Epithelial cell of proximal tubule (primary cell): ENCODE measurements around the gene CDKL1. TPM values are rescaled to one million over a fixed set of nuclear protein-coding genes. Genes with fewer than 3 reads are reported as not detected.
A peak's percentile ranks its signal among the peaks of the same experiment; 100 is the strongest.

Experiments
- DNase-seq: peaks from one replicate; pipeline ENCODE4 v3.0.0-alpha.2; 2011; ENCODE audit warnings: low read depth
- H3K4me3 ChIP-seq: 2 replicates; pipeline ENCODE4 v1.5.1; 2011; ENCODE audit warnings: low read depth, mild to moderate bottlenecking, low read length
- CTCF ChIP-seq: conservative IDR thresholded peaks from 2 replicates; pipeline ENCODE4 v1.5.1; 2012; ENCODE audit warnings: low read depth, mild to moderate bottlenecking, low read length
- total RNA-seq: library from RNA; depleted of rRNA; stranded (reverse); fragments of >200 nt; gene quantifications from 2 replicates; pipeline ENCODE4 v1.2.3, GENCODE V29; 2015

CDKL1 gene
- total RNA-seq, 1 donor from 2014 or later = 47.4 TPM

GRCh38 chr14:50417853-50418252, 21.2 kb upstream of the CDKL1 start:
- H3K4me3 ChIP-seq = no peak overlapping the region
- no peak for DNase-seq
- no peak for TF ChIP-seq CTCF

DNA sequence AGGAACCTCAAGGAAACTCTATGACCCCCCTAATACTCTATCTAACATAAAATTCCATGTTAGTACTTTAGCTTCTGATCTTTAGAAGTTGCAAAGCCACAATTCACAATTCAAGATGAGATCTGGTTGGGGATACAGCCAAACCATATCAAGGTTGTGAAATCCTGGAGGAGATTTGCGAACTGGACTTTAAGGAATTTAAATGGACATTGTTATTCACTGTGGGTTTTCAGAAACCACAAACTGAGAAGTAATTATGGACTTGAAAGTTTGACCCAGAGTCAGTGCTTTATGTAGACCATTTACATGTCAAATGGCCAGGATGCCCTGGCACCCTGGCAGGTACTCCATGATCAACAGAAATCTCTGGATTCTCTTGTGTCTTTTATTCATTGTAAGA, 14.2 kb upstream of the CDKL1 start:
- no peak for TF ChIP-seq CTCF
- H3K4me3 ChIP-seq = no peak overlapping the region
- peak; percentile 35 for DNase-seq

GRCh38 chr14:50410071-50410470, 13.4 kb upstream of the CDKL1 start:
- TF ChIP-seq CTCF = no peak
- H3K4me3 ChIP-seq = no peak overlapping the region
- DNase-seq = no peak

DNA sequence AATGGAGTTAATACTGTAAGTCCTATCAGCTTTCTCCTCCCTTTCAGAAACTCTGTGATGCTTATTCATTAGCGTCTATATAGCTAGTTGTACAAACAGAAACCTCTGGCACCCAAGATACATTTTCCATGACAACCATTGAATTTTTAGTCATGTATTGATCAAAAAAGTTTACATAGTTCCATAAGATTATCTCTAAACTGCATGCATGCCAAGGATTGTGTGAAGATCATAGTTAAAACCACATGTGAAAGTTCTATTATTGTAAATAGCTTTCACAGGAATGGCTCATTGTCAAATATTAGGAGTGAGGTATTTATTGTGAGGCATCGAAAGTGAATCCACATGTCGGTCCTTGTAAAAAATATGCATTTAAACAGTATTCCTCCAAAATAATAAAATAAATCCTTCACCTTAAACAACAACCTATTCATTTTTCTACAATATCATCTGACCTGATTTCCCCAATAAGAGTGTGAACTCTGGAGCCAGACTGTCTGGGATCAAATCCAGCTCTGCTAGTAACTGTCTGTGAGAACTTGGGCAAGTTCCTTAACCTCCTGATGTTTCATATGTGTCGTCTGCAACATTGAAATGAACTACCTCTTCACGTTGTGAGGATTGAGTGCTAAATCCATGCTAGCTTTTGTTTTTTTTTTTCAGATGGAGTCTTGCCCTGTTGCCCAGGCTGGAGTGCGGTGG, 10.6 kb upstream of the CDKL1 start:
- no peak overlapping the region for H3K4me3 ChIP-seq
- DNase-seq = no peak
- TF ChIP-seq CTCF = no peak

GRCh38 chr14:50403419-50403818, 6.7 kb upstream of the CDKL1 start:
- TF ChIP-seq CTCF = no peak
- no peak for DNase-seq
- no peak overlapping the region for H3K4me3 ChIP-seq

GRCh38 chr14:50402965-50403364, 6.3 kb upstream of the CDKL1 start:
- no peak overlapping the region for H3K4me3 ChIP-seq
- TF ChIP-seq CTCF = no peak
- no peak for DNase-seq

GRCh38 chr14:50400461-50400860, 3.8 kb upstream of the CDKL1 start:
- TF ChIP-seq CTCF = no peak

More at GRCh38 chr14:50400461-50400860, 3.8 kb upstream of the CDKL1 start:
- no peak for DNase-seq
- H3K4me3 ChIP-seq = no peak overlapping the region
